Caki2 (cell line): ENCODE results near the gene GLIS1. TPM values are rescaled to one million over a fixed set of nuclear protein-coding genes. Genes with fewer than 3 reads are reported as not detected.
A peak's percentile ranks its signal among the peaks of the same experiment; 100 is the strongest.

Source experiments
- DNase-seq: peaks from one replicate; pipeline ENCODE4 v3.0.0-alpha.2; 2015; ENCODE audit warnings: low read depth
- in situ Hi-C: cut with HindIII; loops from 2 replicates; pipeline ENCODE4 v1.10.0; 2016; ENCODE audit warnings: low sequenced_read_pairs, low pct_unique_long_range_greater_than_20kb, mixed read lengths
- total RNA-seq: library from RNA; depleted of rRNA; stranded (reverse); fragments of >200 nt; shearing (Covaris generic); gene quantifications from 2 replicates; pipeline ENCODE4 v1.2.3, GENCODE V29; 2014; ENCODE audit warnings: low replicate concordance

GLIS1 gene
- total RNA-seq, 1 experiment from 2014 or later, result 0.03 TPM

- in situ Hi-C loops, result no loop called here
- DNase-seq, result no peak
These were observed 213.4 kb downstream of the GLIS1 start for GRCh38 chr1:53525595-53525994.

GRCh38 chr1:53524428-53525375 lies 214.3 kb downstream of the GLIS1 start:
- no peak for DNase-seq
- in situ Hi-C loops, result no loop called here

- in situ Hi-C loops, result no loop called here
- DNase-seq, result no peak
These were observed 216.9 kb downstream of the GLIS1 start for GRCh38 chr1:53521924-53522552.

DNA sequence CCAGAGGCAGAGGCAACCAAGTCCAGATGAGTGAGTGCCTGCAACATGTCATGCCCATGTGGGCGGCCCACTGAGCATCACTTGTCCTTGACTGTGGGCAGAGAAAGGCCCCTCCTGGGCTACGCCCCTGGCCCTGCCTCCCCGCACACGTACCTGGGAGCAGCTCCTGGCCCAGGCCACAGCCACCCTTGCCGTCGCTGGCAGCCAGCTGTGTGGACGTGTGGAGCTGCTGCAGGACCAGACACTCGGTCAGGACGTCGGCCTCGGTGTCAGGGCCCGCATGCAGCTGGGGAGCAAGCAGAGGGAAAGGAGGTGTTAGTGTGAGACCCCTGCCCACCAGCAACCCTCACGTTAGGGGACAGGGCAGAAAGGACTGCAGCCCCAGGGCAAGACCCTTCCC lies 218.5 kb downstream of the GLIS1 start:
- DNase-seq, result no peak
- in situ Hi-C loops, result no loop called here

DNA sequence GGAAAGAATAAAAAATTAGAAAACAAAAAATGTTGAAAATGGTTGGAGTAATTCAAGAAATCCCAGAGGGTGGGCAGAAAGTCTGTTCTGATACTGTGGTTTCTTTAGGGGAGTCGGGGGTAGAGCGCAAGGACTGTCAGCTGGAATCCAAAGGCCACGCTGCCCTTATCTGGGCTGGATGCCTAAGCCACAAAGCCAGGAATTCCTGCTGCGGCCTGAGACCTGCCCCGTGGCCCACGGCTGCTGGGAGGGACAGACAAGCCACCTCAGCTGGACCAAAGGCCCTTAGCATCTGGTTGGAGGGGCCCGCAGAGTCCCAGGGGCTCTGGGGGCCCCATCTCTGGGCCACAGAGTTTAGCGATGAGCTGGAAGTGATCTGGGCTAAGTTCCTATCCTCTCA lies 219.5 kb downstream of the GLIS1 start:
- DNase-seq, result no peak
- in situ Hi-C loops, result no loop called here

GRCh38 chr1:53518775-53519174 lies 220.2 kb downstream of the GLIS1 start:
- in situ Hi-C loops, result no loop called here
- DNase-seq, result no peak

- in situ Hi-C loops, result no loop called here
- no peak for DNase-seq
These were observed 221.1 kb downstream of the GLIS1 start for GRCh38 chr1:53517821-53518352.

- in situ Hi-C loops, result no loop called here
- no peak for DNase-seq
These were observed 221.9 kb downstream of the GLIS1 start for GRCh38 chr1:53517109-53517508.

- in situ Hi-C loops, result no loop called here
- DNase-seq, result no peak
These were observed 222.8 kb downstream of the GLIS1 start for GRCh38 chr1:53516181-53516580.

GRCh38 chr1:53514436-53514835 lies 224.5 kb downstream of the GLIS1 start:
- DNase-seq, result no peak
- in situ Hi-C loops, result no loop called here

GRCh38 chr1:53513846-53514245 lies 225.1 kb downstream of the GLIS1 start:
- no peak for DNase-seq
- in situ Hi-C loops, result no loop called here

DNA sequence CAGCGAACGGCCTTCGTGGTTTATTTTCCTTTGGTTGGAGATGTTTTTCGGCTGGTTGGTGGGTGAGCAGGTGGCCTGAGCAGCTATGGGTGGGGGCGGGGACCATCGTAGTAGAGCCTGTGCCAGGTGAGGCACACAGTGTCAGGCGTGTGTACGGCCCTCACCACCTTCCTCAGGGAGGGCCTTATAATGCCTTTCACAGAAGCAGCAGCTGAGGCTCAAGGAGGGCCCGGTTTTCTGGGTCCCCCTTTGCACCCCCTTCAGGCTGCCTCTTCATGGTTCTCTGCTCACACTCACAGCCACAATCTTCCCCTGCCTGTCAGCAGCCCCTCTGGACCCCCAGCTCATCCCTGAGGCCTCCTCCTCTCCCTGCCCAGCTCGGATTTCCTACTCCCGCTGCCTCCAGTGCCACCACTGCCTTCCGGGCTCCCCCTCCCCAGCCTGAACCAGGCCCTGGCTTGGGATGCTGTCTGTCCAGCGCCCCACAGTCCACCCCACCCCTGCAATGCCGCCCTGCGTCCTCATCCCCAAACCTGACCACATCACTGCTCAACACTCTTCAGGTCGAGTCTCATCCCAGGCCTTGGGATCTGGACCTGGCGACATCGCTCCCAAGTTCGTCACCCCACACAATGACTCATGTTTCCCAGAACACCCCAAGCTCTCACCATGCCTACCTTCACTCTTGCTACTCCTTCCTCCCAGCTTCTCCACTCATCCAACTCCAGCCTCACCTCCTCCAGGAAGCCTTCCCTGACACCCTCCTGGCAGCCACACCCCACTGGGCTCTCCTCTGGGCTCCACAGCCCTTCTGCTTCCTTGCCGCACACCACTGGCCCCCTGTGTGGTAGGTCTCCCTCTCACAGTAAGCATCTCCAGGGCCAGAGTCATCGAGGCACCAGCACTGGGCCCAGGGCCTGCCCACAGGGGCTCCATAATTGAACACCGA lies 225.9 kb downstream of the GLIS1 start:
- in situ Hi-C loops, result no loop called here

DNA sequence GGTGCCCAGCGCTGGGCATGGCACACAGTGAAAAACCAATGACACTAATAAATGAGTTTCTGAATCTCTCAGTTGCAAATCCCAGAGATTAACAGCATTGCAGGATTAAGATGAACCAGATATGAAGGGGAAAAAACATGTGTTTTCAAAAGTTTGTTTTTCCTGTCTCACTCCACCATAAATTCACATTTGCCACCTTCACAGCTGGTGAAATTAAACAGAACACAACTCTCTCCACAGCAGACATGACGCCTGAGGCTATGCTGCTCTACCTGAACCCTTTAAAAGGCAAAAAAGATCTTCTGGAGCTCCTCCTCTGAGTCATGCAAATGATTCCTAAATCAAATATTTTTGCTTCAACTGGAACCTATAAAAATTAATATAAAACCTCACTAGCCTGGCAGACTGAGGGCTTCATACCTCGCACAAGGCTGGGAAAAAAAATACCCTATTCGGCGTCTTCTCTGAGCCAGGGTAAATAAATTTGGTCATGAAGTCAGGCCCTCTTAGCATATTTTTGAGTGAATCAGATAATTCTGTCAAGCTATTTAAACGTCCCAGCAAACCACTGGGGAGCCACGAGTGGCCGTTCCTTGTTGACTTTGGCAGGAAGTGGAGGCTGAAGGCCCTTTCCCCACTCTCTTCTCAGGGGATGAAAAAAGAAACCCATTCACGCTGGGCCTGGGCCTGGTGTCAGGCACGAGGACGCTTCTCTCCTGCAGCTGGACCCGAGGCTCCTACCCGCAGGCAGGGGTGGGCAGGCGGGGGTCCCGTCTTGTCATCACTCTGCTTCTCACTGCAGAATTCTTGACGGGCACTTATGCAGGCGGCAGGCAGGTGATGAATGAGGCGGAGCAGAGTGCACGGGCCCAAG lies 226.8 kb downstream of the GLIS1 start:
- in situ Hi-C loops, result no loop called here
- DNase-seq, result peak; percentile 18

More for the DNA sequence above, 225.9 kb downstream of the GLIS1 start:
- no peak for DNase-seq

DNA sequence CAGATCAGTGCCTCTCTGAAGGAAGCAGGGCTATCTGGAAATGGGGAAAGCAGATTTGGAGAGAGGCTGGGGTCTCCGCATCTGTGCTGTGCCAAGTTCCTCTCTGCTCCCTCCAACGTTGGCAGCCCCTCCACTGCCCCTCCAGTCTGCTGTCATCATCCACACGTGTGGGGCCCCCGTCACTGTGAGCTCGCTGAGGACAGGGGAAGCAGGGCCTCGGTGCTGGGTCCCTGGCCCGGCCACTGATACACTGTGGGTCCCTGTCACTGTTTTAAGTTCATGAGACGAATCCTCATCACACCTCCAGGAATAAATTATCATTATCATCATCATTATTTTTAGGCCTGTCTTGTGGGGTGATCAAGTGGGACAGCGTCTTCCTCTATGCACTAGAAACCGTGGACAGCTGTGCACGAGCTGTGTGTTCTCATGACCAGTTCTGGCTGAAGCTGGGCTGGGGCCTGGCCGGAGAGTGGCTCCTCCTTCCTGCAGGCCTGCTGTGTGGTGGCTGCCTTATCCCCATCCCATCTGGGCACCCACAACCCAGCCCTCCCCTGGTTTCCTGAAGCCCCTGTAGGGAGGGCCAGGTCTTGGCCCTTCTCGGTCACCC lies 227.5 kb downstream of the GLIS1 start:
- DNase-seq, result no peak
- in situ Hi-C loops, result no loop called here

DNA sequence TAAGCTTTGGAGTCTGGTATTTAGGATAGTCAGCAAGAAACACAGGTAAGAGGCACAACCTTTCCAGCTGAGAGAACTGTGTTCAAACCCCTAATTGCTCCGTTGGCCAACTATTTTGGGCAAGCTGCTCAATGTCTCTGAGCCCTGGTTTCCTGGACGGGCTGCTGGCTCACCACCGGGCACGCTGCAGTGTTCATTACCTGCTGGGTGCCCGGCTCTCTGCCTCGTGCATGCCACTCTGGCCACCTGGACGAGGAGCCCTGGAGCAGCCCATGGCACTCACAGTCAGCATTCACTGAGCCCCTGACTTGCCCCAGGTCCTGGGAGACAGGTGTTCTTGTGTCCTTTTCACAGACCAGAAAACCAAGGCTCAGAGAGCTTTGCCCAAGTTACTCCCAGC lies 228.7 kb downstream of the GLIS1 start:
- in situ Hi-C loops, result no loop called here
- no peak for DNase-seq

DNA sequence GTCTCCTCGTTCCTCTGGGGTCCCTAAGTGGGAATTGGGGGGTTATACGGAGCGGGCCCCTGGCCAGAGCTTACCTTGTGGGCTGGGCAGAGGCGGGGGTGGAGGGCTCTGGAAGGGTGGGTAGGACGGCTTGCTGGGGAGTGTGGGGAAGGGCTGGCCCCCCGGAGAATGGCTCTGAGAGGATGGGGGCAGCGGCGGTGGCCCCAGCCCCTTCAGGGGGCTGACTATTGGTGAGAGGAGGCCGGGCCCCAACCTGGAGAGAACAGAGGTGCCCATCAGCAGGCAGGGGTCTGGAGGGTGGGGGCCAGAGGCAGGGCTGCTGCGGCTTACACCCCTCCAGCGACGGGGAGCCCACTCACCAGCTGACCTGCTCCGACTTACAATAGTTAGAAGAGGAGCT lies 229.2 kb downstream of the GLIS1 start:
- in situ Hi-C loops, result no loop called here
- no peak for DNase-seq

DNA sequence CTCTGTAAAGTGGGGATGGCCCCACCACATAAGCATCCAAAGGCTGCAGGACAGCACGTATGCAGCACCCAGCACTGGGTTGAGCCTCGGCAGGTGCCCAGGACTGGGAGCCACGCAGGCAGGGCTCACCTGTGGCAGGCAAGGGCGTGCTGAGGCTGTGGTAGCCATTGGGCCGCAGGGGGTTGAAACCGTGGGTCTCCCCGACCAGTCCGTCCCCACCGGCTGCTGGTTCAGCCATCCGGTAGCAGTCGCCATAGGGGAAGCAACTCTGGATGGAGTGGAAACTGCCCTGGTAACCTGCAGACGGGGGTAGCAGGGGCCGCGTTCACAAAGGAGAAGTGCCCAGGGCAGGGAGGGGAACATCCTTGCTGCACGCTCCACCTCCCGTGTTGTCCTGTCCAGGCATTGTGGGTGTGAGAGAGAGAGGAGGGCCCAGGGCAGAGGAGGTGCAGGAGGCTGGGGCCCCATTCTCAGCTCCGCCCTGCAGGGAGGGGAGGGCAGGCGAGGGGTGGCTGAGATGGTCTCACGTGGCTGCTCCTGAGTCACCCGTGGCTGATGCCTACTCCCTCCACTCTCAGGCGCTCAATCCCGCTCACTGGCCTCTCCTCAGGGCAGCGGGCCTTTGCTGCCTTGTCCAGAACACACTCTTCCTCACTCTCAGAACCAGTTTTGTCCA lies 229.8 kb downstream of the GLIS1 start:
- in situ Hi-C loops, result no loop called here
- DNase-seq, result peak; percentile 91
